Left colon (tissue), 2 donors: Measurements from ENCODE around the gene SPOCK1. TPM values are rescaled to one million over a fixed set of nuclear protein-coding genes. Genes with fewer than 3 reads are reported as not detected.

Source experiments
- ATAC-seq: fragments of 200-7000 bp; cut with Tn5 transposase; one replicate; pipeline ENCODE4 v1.9.1; 2020; ENCODE audit warnings: mild to moderate bottlenecking, moderate library complexity
- DNase-seq, 2 donors: peaks; one replicate each; pipeline ENCODE4 v3.0.0-alpha.2; 2020
- intact Hi-C, 2 donors: fragments of 100-400 bp; cut with DNase I in 1 of 2; cut with micrococcal nuclease in 1 of 2; formaldehyde crosslinking; loops; one replicate each; pipeline versions ENCODE4 v1.11.2 to v1.14.0; 2022; cut with DNase I, micrococcal nuclease
- total RNA-seq, 2 donors: library from RNA; stranded (reverse); fragmentation: NEBNext Ultra II Directional; extraction: Animal tissue kit (Norgen Biotek cat#: 25700); gene quantifications; one replicate each; pipeline ENCODE4 v1.2.1, GENCODE V29; 2021
- donor health status: DM: no; HTN: no; CAD: no.
- donor health status: DM: yes; HTN: yes; CAD: no.

SPOCK1 gene
- total RNA-seq, 2 donors from 2014 or later = 2.3 to 11.1 TPM

DNA sequence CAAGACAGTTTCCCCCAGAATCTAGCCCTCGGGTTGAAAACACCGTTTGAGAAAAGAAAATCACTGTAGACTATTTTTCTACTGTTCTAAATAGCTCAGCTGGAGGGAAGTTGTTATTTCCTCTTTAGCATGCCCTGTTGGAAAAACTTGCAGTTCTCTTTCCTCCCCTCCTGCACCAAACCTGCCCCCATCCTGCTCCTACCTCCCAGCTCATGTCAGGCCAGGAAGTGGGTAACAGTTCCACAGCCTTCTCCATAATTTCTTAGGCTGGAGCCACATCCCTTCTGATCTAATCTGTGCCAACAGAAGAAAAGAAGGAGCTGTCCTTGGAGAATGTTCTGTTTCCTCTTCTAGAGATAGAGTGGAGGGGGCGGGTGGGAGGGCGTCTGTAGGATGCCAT, 437.7 kb downstream of the SPOCK1 start:
- DNase-seq (no peak), ATAC-seq (no peak)
- intact Hi-C loops = no loop called here

GRCh38 chr5:137058089-137058488, 441.0 kb downstream of the SPOCK1 start:
- ATAC-seq = no peak
- no peak for DNase-seq
- intact Hi-C loops = no loop called here

GRCh38 chr5:137056676-137057075, 442.4 kb downstream of the SPOCK1 start:
- intact Hi-C loops = no loop called here
- DNase-seq (no peak), ATAC-seq (no peak)

- intact Hi-C loops = no loop called here
- DNase-seq (no peak), ATAC-seq (no peak)
Observed at GRCh38 chr5:137055271-137055872, 443.8 kb downstream of the SPOCK1 start.

GRCh38 chr5:137054792-137055191, 444.3 kb downstream of the SPOCK1 start:
- ATAC-seq (no peak), DNase-seq (no peak)
- intact Hi-C loops = no loop called here

- no peak for DNase-seq
- intact Hi-C loops = no loop called here
- no peak for ATAC-seq
Observed at GRCh38 chr5:137054335-137054734, 444.8 kb downstream of the SPOCK1 start.

DNA sequence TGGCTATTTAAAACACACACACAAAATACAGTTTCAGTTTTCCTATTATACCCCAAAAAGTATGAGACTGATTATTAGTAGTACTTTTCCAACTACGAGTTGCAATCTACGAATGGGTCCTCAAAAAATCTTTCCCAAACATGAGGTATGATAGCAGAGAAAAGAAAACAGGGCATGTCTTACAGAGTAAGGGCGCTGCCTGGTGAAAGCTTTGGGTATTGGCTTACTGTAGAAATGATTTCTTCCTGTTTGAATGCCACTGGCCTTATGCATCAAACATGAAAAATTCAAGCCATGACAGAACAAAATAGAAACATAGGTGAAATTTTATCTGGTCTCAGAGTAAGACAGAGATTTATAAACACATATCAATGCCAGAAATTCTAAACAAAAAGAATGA, 448.0 kb downstream of the SPOCK1 start:
- intact Hi-C loops = no loop called here
- no peak for ATAC-seq

DNA sequence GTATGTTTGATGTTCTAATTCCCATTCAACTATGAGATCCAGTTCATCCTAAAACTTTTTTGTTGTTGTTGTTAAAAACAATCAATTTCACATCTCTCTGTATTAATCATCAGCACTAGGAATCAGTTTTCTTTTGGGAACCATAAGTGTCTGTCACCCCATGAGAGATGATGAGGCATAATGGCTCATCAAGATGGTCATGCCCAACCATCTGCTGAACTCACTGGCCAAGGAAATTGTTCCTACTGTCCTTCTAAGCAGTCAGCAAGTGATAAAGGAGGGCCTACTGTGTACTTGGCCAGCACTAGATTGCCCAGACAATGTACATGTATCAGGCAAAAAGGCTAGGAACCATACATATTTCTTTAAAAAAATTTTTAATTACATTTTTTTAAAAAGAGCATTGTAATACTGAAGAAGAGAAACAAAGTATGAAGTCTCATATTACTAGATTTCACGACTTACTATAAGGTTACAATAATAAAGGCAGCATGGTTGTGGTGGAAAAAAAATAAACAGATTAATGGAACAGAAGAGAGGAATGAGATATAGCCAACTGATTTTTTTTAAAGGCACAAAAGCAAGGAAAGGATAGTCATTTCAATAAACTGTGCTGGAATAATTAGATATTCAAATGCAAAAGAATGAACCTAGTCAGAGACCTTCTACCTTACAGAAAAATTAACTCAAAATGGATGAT, 458.3 kb downstream of the SPOCK1 start:
- DNase-seq (no peak), ATAC-seq (no peak)
- intact Hi-C loops = no loop called here

More for the DNA sequence above, 448.0 kb downstream of the SPOCK1 start:
- DNase-seq = no peak

- intact Hi-C loops = no loop called here
- ATAC-seq (no peak), DNase-seq (no peak)
Observed at GRCh38 chr5:137040024-137040423, 459.1 kb downstream of the SPOCK1 start.

- intact Hi-C loops = no loop called here
- ATAC-seq (no peak), DNase-seq (no peak)
Observed at GRCh38 chr5:137037848-137038247, 461.3 kb downstream of the SPOCK1 start.

- no peak for DNase-seq
- intact Hi-C loops = no loop called here
- no peak for ATAC-seq
Observed at GRCh38 chr5:137036640-137037039, 462.5 kb downstream of the SPOCK1 start.

GRCh38 chr5:137035480-137035878, 463.6 kb downstream of the SPOCK1 start:
- DNase-seq (no peak), ATAC-seq (no peak)
- intact Hi-C loops = no loop called here

DNA sequence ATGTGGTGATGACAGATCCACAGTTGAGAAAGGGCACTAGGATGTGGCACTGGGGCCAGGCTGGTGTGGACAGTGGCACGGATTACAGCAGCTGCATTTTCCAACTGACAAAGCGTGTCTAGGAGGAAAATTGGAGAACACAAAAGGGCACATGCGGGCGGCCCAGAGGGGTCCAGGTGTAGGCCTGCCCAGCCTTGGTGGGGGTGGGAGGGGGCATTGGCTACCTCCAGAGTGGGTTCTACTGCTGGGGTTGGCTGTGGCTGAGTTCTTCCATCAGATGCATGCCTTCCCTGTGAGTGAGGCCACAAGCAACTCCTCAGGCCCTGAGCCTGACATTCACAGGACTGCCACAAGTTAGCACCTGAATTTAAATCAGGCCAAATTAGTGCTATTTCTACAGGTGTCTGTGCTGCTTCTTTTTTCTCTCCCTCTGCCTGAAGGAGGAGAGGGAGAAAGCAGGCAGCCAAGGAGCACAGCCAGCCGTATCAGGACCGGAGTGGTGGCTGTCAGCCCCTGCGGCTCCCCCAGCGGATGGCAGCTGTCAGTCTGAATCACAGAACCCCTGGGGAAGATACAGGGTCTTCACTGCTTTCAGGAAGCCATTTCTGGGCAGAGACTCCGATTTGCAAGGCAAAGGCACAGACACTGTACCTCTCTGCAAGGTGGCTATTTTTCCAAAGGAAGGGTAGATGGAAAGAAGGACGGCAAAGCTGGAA, 464.2 kb downstream of the SPOCK1 start:
- no peak for ATAC-seq
- DNase-seq = no peak
- intact Hi-C loops = no loop called here

GRCh38 chr5:137034213-137034612, 464.9 kb downstream of the SPOCK1 start:
- intact Hi-C loops = no loop called here
- no peak for ATAC-seq

GRCh38 chr5:137032929-137033328, 466.2 kb downstream of the SPOCK1 start:
- no peak for DNase-seq
- no peak for ATAC-seq
- intact Hi-C loops = no loop called here

More at GRCh38 chr5:137034213-137034612, 464.9 kb downstream of the SPOCK1 start:
- no peak for DNase-seq

GRCh38 chr5:137027758-137028157, 471.4 kb downstream of the SPOCK1 start:
- no peak for DNase-seq
- ATAC-seq = no peak
- intact Hi-C loops = no loop called here

GRCh38 chr5:137026296-137026695, 472.8 kb downstream of the SPOCK1 start:
- intact Hi-C loops = no loop called here
- ATAC-seq (no peak), DNase-seq (no peak)

- ATAC-seq (no peak), DNase-seq (no peak)
- intact Hi-C loops = no loop called here
Observed at GRCh38 chr5:137024044-137024443, 475.1 kb downstream of the SPOCK1 start.

DNA sequence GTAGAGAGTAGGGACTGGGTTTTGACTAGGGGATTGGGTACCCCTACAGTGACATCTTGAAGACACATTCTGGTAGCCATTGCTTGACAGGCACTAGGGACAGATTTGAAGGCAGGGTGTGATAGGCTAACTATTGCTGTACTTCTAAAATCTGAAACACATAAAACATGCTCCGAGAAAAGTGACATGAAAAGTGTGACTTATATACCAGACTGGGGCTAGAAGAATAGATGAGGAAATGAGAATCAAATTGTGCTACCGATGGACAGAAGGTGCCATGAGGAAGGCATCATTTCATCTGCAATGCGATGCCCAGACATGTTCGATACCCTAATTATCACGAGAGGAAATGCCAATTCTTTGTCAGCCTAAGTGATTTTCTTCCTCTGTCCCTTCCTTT, 475.8 kb downstream of the SPOCK1 start:
- DNase-seq (no peak), ATAC-seq (no peak)
- intact Hi-C loops = no loop called here

DNA sequence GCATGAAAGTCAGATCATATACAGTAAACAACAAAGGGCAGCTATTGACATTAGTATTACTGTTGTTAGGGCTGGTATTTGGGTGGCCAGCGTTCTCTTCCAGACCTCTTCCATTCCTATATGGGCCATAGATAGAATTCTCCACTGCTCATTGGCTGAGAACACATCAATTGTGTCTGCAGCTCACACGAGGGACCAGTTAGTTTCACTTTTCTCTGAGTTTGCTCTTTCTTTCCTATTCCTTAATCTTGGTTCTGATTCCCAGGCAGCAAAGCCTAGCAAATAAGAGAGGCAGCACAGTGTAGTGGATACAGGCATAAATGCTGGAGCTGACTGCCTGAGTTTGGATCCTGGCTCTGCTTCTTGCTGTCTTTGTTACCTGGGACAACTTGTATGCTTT, 476.4 kb downstream of the SPOCK1 start:
- DNase-seq = no peak
- no peak for ATAC-seq
- intact Hi-C loops = no loop called here
